ENCODE data around the gene TNKS1BP1. TPM values are rescaled to one million over a fixed set of nuclear protein-coding genes. Genes with fewer than 3 reads are reported as not detected.

The TNKS1BP1 gene, protein sequence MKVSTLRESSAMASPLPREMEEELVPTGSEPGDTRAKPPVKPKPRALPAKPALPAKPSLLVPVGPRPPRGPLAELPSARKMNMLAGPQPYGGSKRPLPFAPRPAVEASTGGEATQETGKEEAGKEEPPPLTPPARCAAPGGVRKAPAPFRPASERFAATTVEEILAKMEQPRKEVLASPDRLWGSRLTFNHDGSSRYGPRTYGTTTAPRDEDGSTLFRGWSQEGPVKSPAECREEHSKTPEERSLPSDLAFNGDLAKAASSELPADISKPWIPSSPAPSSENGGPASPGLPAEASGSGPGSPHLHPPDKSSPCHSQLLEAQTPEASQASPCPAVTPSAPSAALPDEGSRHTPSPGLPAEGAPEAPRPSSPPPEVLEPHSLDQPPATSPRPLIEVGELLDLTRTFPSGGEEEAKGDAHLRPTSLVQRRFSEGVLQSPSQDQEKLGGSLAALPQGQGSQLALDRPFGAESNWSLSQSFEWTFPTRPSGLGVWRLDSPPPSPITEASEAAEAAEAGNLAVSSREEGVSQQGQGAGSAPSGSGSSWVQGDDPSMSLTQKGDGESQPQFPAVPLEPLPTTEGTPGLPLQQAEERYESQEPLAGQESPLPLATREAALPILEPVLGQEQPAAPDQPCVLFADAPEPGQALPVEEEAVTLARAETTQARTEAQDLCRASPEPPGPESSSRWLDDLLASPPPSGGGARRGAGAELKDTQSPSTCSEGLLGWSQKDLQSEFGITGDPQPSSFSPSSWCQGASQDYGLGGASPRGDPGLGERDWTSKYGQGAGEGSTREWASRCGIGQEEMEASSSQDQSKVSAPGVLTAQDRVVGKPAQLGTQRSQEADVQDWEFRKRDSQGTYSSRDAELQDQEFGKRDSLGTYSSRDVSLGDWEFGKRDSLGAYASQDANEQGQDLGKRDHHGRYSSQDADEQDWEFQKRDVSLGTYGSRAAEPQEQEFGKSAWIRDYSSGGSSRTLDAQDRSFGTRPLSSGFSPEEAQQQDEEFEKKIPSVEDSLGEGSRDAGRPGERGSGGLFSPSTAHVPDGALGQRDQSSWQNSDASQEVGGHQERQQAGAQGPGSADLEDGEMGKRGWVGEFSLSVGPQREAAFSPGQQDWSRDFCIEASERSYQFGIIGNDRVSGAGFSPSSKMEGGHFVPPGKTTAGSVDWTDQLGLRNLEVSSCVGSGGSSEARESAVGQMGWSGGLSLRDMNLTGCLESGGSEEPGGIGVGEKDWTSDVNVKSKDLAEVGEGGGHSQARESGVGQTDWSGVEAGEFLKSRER (N-terminal part only)
- 100 to 1,000 TPM in 1 of 6 donors, 10 to 100 TPM in 5; 63.4 to 109 (median 77.3) TPM for total RNA-seq
- polyA plus RNA-seq, result 100 to 1,000 TPM; 111 to 172 TPM

GRCh38 chr11:57324886-57325734 lies at the start of gene TNKS1BP1:
TNKS1BP1 (minus strand) TSS chr11:57324952; CDS start chr11:57321885, 3,067 bp downstream.
- H3K27me3 ChIP-seq, result no peaks in the 10 kb centered on the region
- intact Hi-C loops (cut with DNase I), result no loop called here
- peaks cover 22 to 40% (median 32%) of the 10 kb centered on the region in 3 donors for H3K4me1 ChIP-seq
- FAIRE-seq, result peak; percentile 81
- TF ChIP-seq CTCF (IDR thresholded peaks at IDR 0.05), result no peak
- DNase-seq, result peak; percentile 97 to 98 (median 98)
- WGBS, 2 donors, result 0% methylated on average over 48 to 61 of the region's 61 CpGs
- peaks cover 0 to 18% (median 4%) of the 10 kb centered on the region in 3 donors for H3K36me3 ChIP-seq
- no peaks in the 10 kb centered on the region for H3K9me3 ChIP-seq
- ATAC-seq, result peak; percentile 69 to 84 (median 79)
- peak within 1 kb of the TSS; percentile 88 to 96 (median 90) for H3K27ac ChIP-seq
- H3K4me3 ChIP-seq, result peak within 1 kb of the TSS; percentile 59 to 76 (median 72)

DNA sequence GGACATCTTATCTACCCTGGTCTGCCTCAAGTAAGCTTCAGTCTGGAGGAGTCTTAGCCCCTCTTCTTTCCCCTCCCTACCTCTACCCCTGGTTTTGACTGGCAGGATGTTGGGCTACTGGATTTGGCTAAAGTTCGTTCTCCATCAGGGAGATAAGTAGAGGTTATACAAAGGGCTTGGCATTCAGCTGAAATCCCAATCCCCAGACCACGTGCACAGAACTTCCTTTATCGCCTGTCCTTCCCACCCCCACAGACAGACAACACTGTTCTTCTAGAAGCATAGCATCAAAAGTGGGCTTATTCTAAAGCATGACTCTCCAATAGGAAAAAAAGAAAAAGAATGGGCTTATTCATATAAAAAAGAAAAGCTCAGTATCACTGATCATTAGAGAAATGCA lies 48.4 kb upstream of the TNKS1BP1 start:
- intact Hi-C loops (cut with DNase I), result no loop called here
- TF ChIP-seq CTCF (IDR thresholded peaks at IDR 0.05), result no peak
- ATAC-seq (no peak), DNase-seq (no peak), FAIRE-seq (no peak)
- H3K9me3 ChIP-seq, result no peaks in the 10 kb centered on the region
- H3K4me3 ChIP-seq, result no peak overlapping the region
- 45 to 81% methylated on average over 3 of the region's 3 CpGs for WGBS, 2 donors
- H3K36me3 ChIP-seq, result no peaks in the 10 kb centered on the region
- H3K27me3 ChIP-seq, result no peaks in the 10 kb centered on the region
- H3K4me1 ChIP-seq, result no peaks in the 10 kb centered on the region
- H3K27ac ChIP-seq, result no peak overlapping the region

GRCh38 chr11:57370941-57371340 lies 46.2 kb upstream of the TNKS1BP1 start:
- TF ChIP-seq CTCF (IDR thresholded peaks at IDR 0.05), result no peak
- no peak overlapping the region for H3K27ac ChIP-seq
- FAIRE-seq, result no peak
- intact Hi-C loops (cut with DNase I), result no loop called here
- no peak overlapping the region for H3K4me3 ChIP-seq
- ATAC-seq, result no peak
- no peaks in the 10 kb centered on the region for H3K9me3 ChIP-seq
- H3K27me3 ChIP-seq, result no peaks in the 10 kb centered on the region
- DNase-seq, result no peak
- H3K36me3 ChIP-seq, result no peaks in the 10 kb centered on the region
- H3K4me1 ChIP-seq, result no peaks in the 10 kb centered on the region

DNA sequence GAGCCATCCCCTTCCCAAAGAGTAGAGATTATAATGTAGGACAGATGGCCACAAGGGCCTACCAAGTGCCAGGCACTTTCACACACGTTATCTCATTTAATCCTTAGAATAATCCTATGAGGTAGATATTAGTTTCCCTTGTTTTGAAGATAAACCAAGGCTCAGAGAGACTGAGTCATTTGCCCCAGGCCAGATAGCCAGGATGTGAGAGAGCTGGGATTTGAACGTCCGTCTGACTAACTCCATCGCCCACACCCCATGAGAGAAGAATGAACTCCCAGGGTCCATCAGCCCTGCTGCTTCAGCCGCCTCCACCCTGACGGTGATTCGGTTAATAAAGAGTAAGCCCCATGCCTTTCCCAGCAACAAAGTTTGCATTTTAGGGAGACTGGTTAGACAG lies 45.5 kb upstream of the TNKS1BP1 start:
- TF ChIP-seq CTCF (IDR thresholded peaks at IDR 0.05), result no peak
- Histone ChIP-seq H3K27me3 (no peaks in the 10 kb centered on the region), H3K4me1 (no peaks in the 10 kb centered on the region), H3K27ac (no peak overlapping the region), H3K9me3 (no peaks in the 10 kb centered on the region), H3K4me3 (no peak overlapping the region), H3K36me3 (no peaks in the 10 kb centered on the region)
- intact Hi-C loops (cut with DNase I), result no loop called here
- FAIRE-seq, result no peak
- no peak for DNase-seq
- no peak for ATAC-seq
- WGBS, 2 donors, result 86 to 93% methylated on average over 7 of the region's 7 CpGs

All from pancreas (tissue), 10 donors.